ENCODE data around the gene ABI3BP.

ABI3BP gene

GRCh38 chr3:100888881-100889280 is 104.3 kb downstream of the ABI3BP start:
- H3K4me3 ChIP-seq (ENCODE audit: low read depth, low read length), result no peak overlapping the region
- TF ChIP-seq CTCF (IDR thresholded peaks at IDR 0.05; ENCODE audit: low read depth, low read length), result no peak

GRCh38 chr3:100882571-100882984 is 110.6 kb downstream of the ABI3BP start:
- TF ChIP-seq CTCF (IDR thresholded peaks at IDR 0.05; ENCODE audit: low read depth, low read length), result no peak
- H3K4me3 ChIP-seq (ENCODE audit: low read depth, low read length), result no peak overlapping the region

- no peak overlapping the region for H3K4me3 ChIP-seq (ENCODE audit: low read depth, low read length)
- no peak for TF ChIP-seq CTCF (IDR thresholded peaks at IDR 0.05; ENCODE audit: low read depth, low read length)
Measured at GRCh38 chr3:100880845-100881244, 112.4 kb downstream of the ABI3BP start.

- TF ChIP-seq CTCF (IDR thresholded peaks at IDR 0.05; ENCODE audit: low read depth, low read length), result no peak
Measured at GRCh38 chr3:100880072-100880471, 113.1 kb downstream of the ABI3BP start.

GRCh38 chr3:100879195-100879810 is 113.9 kb downstream of the ABI3BP start:
- no peak for TF ChIP-seq CTCF (IDR thresholded peaks at IDR 0.05; ENCODE audit: low read depth, low read length)
- H3K4me3 ChIP-seq (ENCODE audit: low read depth, low read length), result no peak overlapping the region

More at GRCh38 chr3:100880072-100880471, 113.1 kb downstream of the ABI3BP start:
- no peak overlapping the region for H3K4me3 ChIP-seq (ENCODE audit: low read depth, low read length)

GRCh38 chr3:100877286-100877685 is 115.9 kb downstream of the ABI3BP start:
- TF ChIP-seq CTCF (IDR thresholded peaks at IDR 0.05; ENCODE audit: low read depth, low read length), result no peak
- H3K4me3 ChIP-seq (ENCODE audit: low read depth, low read length), result no peak overlapping the region

- no peak overlapping the region for H3K4me3 ChIP-seq (ENCODE audit: low read depth, low read length)
- no peak for TF ChIP-seq CTCF (IDR thresholded peaks at IDR 0.05; ENCODE audit: low read depth, low read length)
Measured at GRCh38 chr3:100875239-100875638, 118.0 kb downstream of the ABI3BP start.

Data from WI38 (cell line).